NCI-H1930 (cell line): ENCODE measurements around the gene GPX3.

Experiments used
- DNase-seq, 2 experiments: peaks; one replicate each; lab custom pipeline; 2025; lab: John Stamatoyannopoulos, UW

Gene GPX3

GRCh38 chr5:151034422-151035379 is 14.3 kb downstream of the GPX3 start:
- DNase-seq: no peak

DNA sequence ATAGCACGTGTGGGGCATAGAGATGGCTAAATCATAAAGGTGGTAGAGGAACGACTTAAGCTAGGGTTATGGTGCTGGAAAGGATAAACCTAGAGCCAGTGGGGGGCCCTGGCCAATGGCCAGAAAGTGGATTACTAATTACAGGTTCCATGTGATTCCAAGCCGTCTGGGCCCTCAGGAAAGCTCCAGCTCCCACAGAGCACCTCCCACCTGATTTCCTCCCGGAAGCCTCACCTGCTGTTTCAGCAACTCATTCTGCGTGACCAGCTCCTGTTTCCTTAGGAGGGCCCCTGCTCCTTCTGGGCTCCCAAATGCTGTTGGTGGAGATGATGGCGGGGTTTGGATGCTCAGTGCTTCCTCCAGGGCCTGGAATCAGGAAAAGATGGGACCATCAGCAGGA is 16.2 kb downstream of the GPX3 start:
- DNase-seq: no peak

GRCh38 chr5:151037561-151038411 is 17.4 kb downstream of the GPX3 start:
- DNase-seq: no peak

GRCh38 chr5:151038412-151038745 is 18.0 kb downstream of the GPX3 start:
- DNase-seq: no peak

DNA sequence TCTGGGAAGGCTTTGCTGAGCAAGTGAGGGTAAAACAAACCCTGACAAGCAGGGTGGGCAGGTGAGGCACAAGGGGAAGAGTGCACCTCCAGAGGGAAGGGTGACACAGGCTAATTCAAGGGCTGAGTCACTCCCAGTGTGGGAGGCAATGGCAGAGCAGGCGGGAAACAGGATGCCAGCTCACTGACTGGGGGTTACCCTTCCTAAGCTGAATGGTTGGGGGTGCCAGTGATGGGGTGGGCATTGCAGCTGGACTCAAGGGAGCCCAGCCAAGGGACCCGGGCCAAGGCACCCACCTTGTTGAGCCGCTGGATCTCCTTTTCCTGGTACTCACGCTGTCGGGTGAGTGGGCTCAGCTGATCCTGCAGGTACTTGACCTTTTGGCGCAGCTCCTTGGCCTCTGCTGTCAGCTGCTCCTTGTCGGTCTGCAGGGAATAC is 18.4 kb downstream of the GPX3 start:
- no peak for DNase-seq

DNA sequence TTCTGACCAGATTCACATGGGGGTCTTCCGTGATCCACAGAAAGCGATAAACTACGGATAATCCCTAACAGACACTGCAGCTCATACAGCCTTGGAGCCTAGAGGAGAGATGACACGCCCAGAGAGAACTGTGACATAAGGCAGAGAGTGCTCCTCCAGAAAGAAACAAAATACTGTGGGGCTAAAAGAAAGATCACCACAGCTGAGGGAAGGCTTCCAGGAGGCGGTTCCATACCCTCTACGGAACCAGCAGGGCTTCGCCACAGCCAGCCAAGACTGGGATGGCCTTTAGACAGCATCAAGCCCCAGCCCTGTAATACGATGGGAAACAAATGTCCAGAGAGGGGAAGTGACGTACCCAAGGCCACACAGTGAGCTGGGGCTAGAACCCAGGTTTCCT is 19.3 kb downstream of the GPX3 start:
- DNase-seq: no peak

DNA sequence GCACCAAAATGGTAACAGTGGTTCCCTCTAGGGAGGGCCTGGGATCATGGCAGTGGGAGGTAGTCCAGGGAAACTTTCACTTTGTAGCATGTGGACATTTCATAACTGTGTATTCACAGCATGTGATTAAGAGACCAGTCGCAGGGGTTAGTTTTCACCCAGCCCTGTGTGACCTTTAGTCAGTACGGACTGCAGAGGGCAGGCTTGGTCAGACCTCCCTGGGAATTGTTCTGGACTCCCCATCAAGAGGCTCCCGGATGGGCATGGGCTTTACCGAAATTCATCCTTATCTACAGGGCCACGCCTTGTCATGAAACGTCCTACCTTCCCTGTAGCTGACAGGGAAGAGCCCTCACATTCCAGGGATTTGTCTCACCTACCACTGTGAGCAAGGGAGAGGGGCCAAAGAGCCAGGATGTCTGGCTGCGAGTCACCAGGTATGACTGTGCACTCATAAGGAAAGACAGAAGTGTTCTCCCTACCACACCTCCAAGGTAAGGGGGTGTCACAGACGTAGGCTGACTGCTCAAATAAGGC is 19.9 kb downstream of the GPX3 start:
- no peak for DNase-seq

DNA sequence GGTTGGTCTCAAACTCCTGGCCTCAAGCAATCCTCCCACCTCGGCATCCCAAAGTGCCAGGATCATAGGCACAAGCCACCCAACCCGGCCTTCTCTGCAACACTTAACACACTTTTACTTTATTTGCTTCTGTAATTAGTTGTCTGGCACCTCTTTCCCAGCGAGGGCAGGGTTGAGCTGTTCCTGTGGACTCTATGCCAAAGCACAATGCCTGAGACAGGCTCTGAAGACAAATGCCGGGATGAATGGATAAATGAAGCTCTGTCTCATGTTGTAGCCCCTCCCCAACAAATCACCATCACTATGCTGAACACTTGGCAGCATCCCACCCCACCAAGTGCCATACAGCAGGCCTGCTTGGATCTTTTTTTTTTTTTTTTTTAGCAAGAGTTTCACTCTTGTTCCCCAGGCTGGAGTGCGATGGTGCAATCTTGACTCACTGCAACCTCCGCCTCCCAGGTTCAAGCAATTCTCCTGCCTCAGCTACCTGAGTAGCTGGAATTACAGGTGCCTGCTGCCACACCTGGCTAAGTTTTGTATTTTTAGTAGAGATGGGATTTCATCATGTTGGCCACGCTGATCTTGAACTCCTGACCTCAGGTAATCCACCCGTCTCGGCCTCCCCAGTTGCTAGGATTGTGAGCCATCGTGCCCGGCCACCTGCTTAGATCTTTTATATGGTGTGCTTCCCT is 21.3 kb downstream of the GPX3 start:
- DNase-seq: no peak

DNA sequence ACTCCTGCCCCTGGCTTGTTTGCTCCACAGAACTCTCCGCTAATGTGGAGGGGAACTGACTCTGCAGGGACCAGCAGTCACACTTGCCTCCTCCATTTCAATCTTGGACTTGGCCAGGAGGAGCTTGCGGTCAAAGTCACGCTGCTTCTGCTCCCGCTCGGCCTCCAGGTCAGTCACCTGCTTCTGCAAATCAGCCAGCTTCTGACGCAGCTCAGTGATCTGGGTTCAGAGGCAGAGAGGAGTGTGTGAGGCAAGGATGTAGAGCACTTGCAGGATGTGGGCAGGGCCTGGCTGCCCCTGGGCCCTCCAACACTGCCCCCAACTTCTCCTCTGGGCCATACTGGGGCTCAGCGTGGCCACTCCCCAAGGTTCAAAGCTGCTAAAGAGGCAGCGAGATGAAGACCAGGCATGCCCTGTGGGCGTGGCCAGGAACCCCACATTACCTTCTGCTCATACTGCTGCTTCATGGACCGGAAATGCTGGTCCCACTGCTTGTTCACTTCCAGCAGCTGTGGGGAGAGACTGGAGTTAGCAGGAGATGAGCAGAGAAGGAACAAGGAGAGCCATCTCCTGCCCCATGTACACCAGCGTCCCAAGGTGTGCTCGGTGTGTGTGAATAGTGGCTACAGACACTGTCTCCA is 22.2 kb downstream of the GPX3 start:
- DNase-seq: no peak

- no peak for DNase-seq
Measured at GRCh38 chr5:151047814-151048425, 27.5 kb downstream of the GPX3 start.

- no peak for DNase-seq
Measured at GRCh38 chr5:151048526-151048925, 28.1 kb downstream of the GPX3 start.

DNA sequence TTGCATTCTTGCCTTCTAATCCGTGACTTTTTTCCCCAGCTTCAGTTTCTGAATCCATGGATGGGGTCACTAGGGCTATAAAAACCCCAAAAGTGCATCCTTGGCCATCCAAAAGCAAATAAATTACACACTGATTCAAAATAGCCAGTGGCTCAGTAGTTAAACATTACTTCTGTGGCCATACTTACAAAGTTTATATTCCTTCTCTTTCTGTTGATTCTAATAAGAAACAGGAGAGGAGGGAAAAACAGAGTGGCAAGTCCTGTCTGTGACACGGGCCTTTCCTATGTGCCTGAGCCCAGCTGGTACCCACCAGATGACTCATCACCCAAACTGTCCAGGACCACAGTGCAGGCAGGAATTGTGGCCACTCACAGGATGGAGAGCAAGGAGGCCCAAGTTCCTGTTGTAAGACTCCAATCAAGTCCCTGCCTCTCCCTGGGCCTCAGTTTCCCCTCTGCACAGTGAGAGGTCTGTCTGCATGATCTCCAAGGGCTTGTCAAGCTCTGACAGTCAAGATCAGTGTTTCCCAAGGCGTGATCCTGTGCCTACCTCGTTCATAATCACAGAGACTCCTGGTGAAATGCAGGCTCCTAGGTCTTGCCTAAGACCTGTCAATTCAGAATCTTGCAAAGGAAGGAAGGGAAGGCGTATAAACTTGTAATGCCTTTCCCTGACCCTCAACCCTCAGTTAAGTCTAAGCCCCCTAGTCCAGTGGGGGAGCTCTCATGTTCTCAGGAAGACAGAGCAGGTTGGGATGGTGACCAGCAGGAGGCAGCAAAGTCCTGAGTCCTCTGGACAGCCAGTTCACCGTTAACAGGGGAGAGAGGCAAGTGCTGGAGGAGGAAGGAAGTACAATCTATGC is 30.9 kb downstream of the GPX3 start:
- DNase-seq: peak in 1 of 2 experiments; percentile 0

GRCh38 chr5:151051931-151052608 is 31.7 kb downstream of the GPX3 start:
- DNase-seq: no peak

- DNase-seq: no peak
Measured at GRCh38 chr5:151052836-151053235, 32.4 kb downstream of the GPX3 start.

GRCh38 chr5:151053796-151054462 is 33.5 kb downstream of the GPX3 start:
- DNase-seq: no peak

DNA sequence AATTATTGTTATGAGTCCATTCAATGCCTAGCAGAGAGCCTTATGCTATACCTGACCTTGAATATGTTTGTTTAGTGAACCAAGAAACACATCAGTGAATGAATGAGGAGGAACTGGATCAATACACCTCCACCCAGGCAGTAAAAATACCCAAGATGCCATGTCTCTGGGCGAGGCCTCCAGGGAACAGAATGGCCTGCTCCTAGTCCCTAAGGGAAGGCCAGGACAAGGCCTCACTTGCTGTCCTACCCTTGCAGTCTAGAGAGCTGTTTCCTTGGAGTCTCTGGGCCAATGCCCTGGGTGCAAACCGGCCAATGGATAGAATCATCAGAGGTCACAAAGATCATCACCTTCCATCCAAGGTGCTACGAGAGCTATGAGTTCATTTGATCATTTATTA is 34.3 kb downstream of the GPX3 start:
- DNase-seq: no peak

DNA sequence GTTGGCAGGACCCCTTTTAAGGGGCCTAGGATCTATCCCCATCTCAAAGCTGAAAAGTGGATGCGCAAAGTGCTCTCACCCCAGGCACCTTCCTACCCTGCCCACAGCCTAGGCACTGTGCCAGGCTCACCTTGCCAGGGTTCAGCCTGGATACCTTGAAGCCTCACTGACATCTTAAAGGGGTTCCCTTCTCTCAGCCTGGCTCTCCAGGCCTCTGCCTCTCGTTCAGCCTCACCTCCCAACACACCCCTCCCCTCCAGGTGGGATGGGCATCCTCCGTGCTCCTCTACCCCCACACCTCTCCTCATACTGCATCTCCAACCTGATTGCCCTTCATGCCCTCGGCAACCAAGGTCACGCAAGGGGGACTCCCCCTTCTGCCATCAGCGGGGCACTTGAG is 34.9 kb downstream of the GPX3 start:
- DNase-seq: no peak

GRCh38 chr5:151056379-151057325 is 36.3 kb downstream of the GPX3 start:
- no peak for DNase-seq
